OCI-LY7 (cell line): ENCODE measurements around the gene GHRHR. TPM values are rescaled to one million over a fixed set of nuclear protein-coding genes. Genes with fewer than 3 reads are reported as not detected.

ENCODE experiments used
- BruUV-seq: library from RNA; stranded (reverse); fragments of 400-500 nt; replicated peaks from 2 replicates; lab custom pipeline; 2021; lab: Mats Ljungman, UMichigan
- CTCF ChIA-PET: fragments of 300-600 bp; sonication (Branson Sonifier 250); formaldehyde crosslinking; loops from one replicate; lab custom pipeline; 2022; ENCODE audit warnings: antibody characterized with exemption; ENCODE audit not compliant: unreplicated experiment; lab: Charles Lee
- POLR2A ChIA-PET: fragments of 300-600 bp; sonication (Branson Sonifier 250); formaldehyde crosslinking; loops from one replicate; lab custom pipeline; 2022; ENCODE audit warnings: antibody characterized with exemption; lab: Charles Lee
- DNase-seq: peaks from one replicate; pipeline ENCODE4 v3.0.0-alpha.2; 2015; ENCODE audit warnings: low spot score
- H2AFZ ChIP-seq: fragments of 200-600 bp; sonication (generic), shearing (Covaris generic); 2 replicates; pipeline ENCODE4 v1.6.1; 2014; ENCODE audit warnings: mild to moderate bottlenecking, antibody characterized with exemption, low read length, moderate library complexity
- H3K27ac ChIP-seq: fragments of 200-600 bp; sonication (generic); 2 replicates; pipeline ENCODE4 v1.5.1; 2014; ENCODE audit warnings: mixed run types, low read depth, mild to moderate bottlenecking, moderate library complexity, low read length, inconsistent platforms; ENCODE audit not compliant: poor library complexity, severe bottlenecking
- H3K36me3 ChIP-seq: fragments of 200-600 bp; sonication (generic); 2 replicates; pipeline ENCODE4 v1.6.1; 2014; ENCODE audit warnings: mild to moderate bottlenecking, antibody characterized with exemption, low read length, moderate library complexity, mixed read lengths; ENCODE audit not compliant: insufficient read depth
- H3K4me1 ChIP-seq: fragments of 200-600 bp; sonication (generic); 2 replicates; pipeline ENCODE4 v1.5.1; 2014; ENCODE audit warnings: mild to moderate bottlenecking, low read length; ENCODE audit not compliant: insufficient read depth, poor library complexity, severe bottlenecking
- H3K4me2 ChIP-seq: fragments of 200-600 bp; sonication (generic); 2 replicates; pipeline ENCODE4 v1.6.1; 2014; ENCODE audit warnings: mild to moderate bottlenecking, low read length
- H3K4me3 ChIP-seq: fragments of 200-600 bp; sonication (generic); 2 replicates; pipeline ENCODE4 v1.5.1; 2014; ENCODE audit warnings: mild to moderate bottlenecking, low read depth, low read length; ENCODE audit not compliant: poor library complexity, severe bottlenecking
- H3K79me2 ChIP-seq: fragments of 200-600 bp; sonication (generic); 2 replicates; pipeline ENCODE4 v1.6.1; 2016; ENCODE audit warnings: low read depth, mild to moderate bottlenecking, low read length, moderate library complexity, mixed read lengths; ENCODE audit not compliant: insufficient read depth
- H3K9me2 ChIP-seq: fragments of 200-600 bp; sonication (generic); 2 replicates; pipeline ENCODE4 v1.6.1; 2016; ENCODE audit warnings: mild to moderate bottlenecking, low read length, mixed read lengths; ENCODE audit not compliant: insufficient read depth
- H3K9me3 ChIP-seq: fragments of 200-600 bp; sonication (generic); 2 replicates; pipeline ENCODE4 v1.6.1; 2014; ENCODE audit warnings: mild to moderate bottlenecking, mixed run types, low read length, mixed read lengths
- H4K20me1 ChIP-seq: fragments of 200-600 bp; sonication (generic); 2 replicates; pipeline ENCODE4 v1.6.1; 2014; ENCODE audit warnings: mild to moderate bottlenecking, antibody characterized with exemption, low read length, moderate library complexity, mixed read lengths; ENCODE audit not compliant: insufficient read depth
- CTCF ChIP-seq: fragments of 200-600 bp; sonication (generic); conservative IDR thresholded peaks from 2 replicates; pipeline ENCODE4 v1.5.1; 2014; ENCODE audit warnings: mild to moderate bottlenecking, antibody characterized with exemption, low read length, moderate library complexity, mixed read lengths
- EZH2phosphoT487 ChIP-seq: fragments of 200-600 bp; sonication (generic); IDR thresholded peaks from 2 replicates; pipeline ENCODE4 v1.6.1; 2018; ENCODE audit warnings: low read depth, borderline replicate concordance, mild to moderate bottlenecking, mixed run types, antibody characterized with exemption, low read length, moderate library complexity, mixed read lengths
- intact Hi-C: fragments of 100-400 bp; cut with micrococcal nuclease; formaldehyde crosslinking; loops from one replicate; pipeline ENCODE4 v1.10.0; 2022; ENCODE audit not compliant: unreplicated experiment
- total RNA-seq, 2 experiments: library from RNA; depleted of rRNA in 1 of 2; stranded (reverse); fragments of >200 nt in 1 of 2; shearing (Covaris generic) in 1 of 2; gene quantifications; 2 replicates each; pipeline ENCODE4 v1.2.3, GENCODE V29; 2014 to 2022

GHRHR gene
- total RNA-seq, 2 experiments from 2014 or later: not detected

GRCh38 chr7:30987178-30987577, 23.4 kb downstream of the GHRHR start:
- no peaks in the 10 kb centered on the region for H3K4me1 ChIP-seq
- no peaks in the 10 kb centered on the region for H3K36me3 ChIP-seq
- CTCF ChIA-PET: interaction anchor here (2.9 kb wide), 1 partner anchor 135 kb away, joined by 10 read pairs; no protein-coding TSS in a partner anchor
- H3K4me2 ChIP-seq: no peak overlapping the region
- no peak overlapping the region for H2AFZ ChIP-seq
- TF ChIP-seq CTCF (no peak), EZH2phosphoT487 (no peak)
- DNase-seq: no peak
- POLR2A ChIA-PET: interaction anchor here (1.0 kb wide), 1 partner anchor 9 kb away, joined by 3 read pairs; no protein-coding TSS in a partner anchor
- intact Hi-C loops: no loop called here
- no TSS peak for BruUV-seq
- no peaks in the 10 kb centered on the region for H3K9me3 ChIP-seq
- H3K27ac ChIP-seq: no peak overlapping the region
- H3K79me2 ChIP-seq: no peaks in the 10 kb centered on the region
- H4K20me1 ChIP-seq: no peaks in the 10 kb centered on the region
- H3K4me3 ChIP-seq: no peak overlapping the region
- H3K9me2 ChIP-seq: no peaks in the 10 kb centered on the region

- TF ChIP-seq EZH2phosphoT487 (no peak), CTCF (no peak)
- CTCF ChIA-PET: no interaction called here
- H3K27ac ChIP-seq: no peak overlapping the region
- intact Hi-C loops: no loop called here
- H3K79me2 ChIP-seq: no peaks in the 10 kb centered on the region
- H3K9me2 ChIP-seq: no peaks in the 10 kb centered on the region
- POLR2A ChIA-PET: no interaction called here
- H3K4me3 ChIP-seq: no peak overlapping the region
- H3K9me3 ChIP-seq: no peaks in the 10 kb centered on the region
- no peaks in the 10 kb centered on the region for H3K4me1 ChIP-seq
- no peaks in the 10 kb centered on the region for H4K20me1 ChIP-seq
- DNase-seq: no peak
- no peak overlapping the region for H2AFZ ChIP-seq
- no peak overlapping the region for H3K4me2 ChIP-seq
- no peaks in the 10 kb centered on the region for H3K36me3 ChIP-seq
- BruUV-seq: no TSS peak
These were observed 24.2 kb downstream of the GHRHR start for GRCh38 chr7:30987936-30988335.

- intact Hi-C loops: no loop called here
- BruUV-seq: no TSS peak
- CTCF ChIA-PET: no interaction called here
These were observed 24.7 kb downstream of the GHRHR start for GRCh38 chr7:30988351-30989005.

More at GRCh38 chr7:30988351-30989005, 24.7 kb downstream of the GHRHR start:
- no peak overlapping the region for H2AFZ ChIP-seq
- H3K4me1 ChIP-seq: no peaks in the 10 kb centered on the region
- no peaks in the 10 kb centered on the region for H3K9me3 ChIP-seq
- no peak overlapping the region for H3K27ac ChIP-seq
- H3K9me2 ChIP-seq: no peaks in the 10 kb centered on the region
- H3K79me2 ChIP-seq: no peaks in the 10 kb centered on the region
- no peak for TF ChIP-seq CTCF
- TF ChIP-seq EZH2phosphoT487: no peak
- H3K36me3 ChIP-seq: no peaks in the 10 kb centered on the region
- H3K4me2 ChIP-seq: no peak overlapping the region
- no peak overlapping the region for H3K4me3 ChIP-seq
- POLR2A ChIA-PET: no interaction called here
- H4K20me1 ChIP-seq: no peaks in the 10 kb centered on the region
- no peak for DNase-seq
